ENCODE measurements around the gene FKBP5. TPM values are rescaled to one million over a fixed set of nuclear protein-coding genes. Genes with fewer than 3 reads are reported as not detected.

Gene FKBP5
- total and polyA plus RNA-seq, 12 donors: 19.7 to 234 (median 119) TPM

GRCh38 chr6:35681298-35681697, 7.4 kb downstream of the FKBP5 start:
- no peak for TF ChIP-seq POLR2A (IDR thresholded peaks at IDR 0.05)
- TF ChIP-seq CTCF (IDR thresholded peaks at IDR 0.05): no peak
- 74 to 88% (median 79%) methylated on average over 1 of the region's 1 CpG for WGBS, 4 donors
- DNase-seq: no peak
- Histone ChIP-seq H3K27me3 (no peaks in the 10 kb centered on the region), H3K4me3 (peak overlapping the region in 1 of 4 donors; percentile 19), H3K27ac (peak overlapping the region in 1 of 5 donors; percentile 0), H3K4me1 (replicated peaks in 1 of 2) (peaks cover 15 to 80% of the 10 kb centered on the region in 2 donors), H3K36me3 (replicated peaks in 1 of 2) (no peaks in the 10 kb centered on the region), H3K9me3 (replicated peaks in 1 of 3) (no peaks in the 10 kb centered on the region)
- intact Hi-C loops (cut with DNase I): loop anchor here in 1 of 2 donors (10.0 kb wide), 1 partner anchor 96 kb away; no protein-coding TSS in a partner anchor

GRCh38 chr6:35679399-35679798, 9.3 kb downstream of the FKBP5 start:
- no peaks in the 10 kb centered on the region for H3K36me3 ChIP-seq (replicated peaks in 1 of 2)
- WGBS, 4 donors: 93 to 98% (median 96%) methylated on average over 1 of the region's 1 CpG

GRCh38 chr6:35678814-35679213, 9.9 kb downstream of the FKBP5 start:
- 90 to 96% (median 93%) methylated on average over 1 of the region's 1 CpG for WGBS, 4 donors
- Histone ChIP-seq H3K9me3 (replicated peaks in 1 of 3) (no peaks in the 10 kb centered on the region), H3K27me3 (no peaks in the 10 kb centered on the region)

More at GRCh38 chr6:35679399-35679798, 9.3 kb downstream of the FKBP5 start:
- H3K27ac ChIP-seq: no peak overlapping the region
- intact Hi-C loops (cut with DNase I): no loop called here
- no peak for DNase-seq
- no peaks in the 10 kb centered on the region for H3K9me3 ChIP-seq (replicated peaks in 1 of 3)
- H3K27me3 ChIP-seq: no peaks in the 10 kb centered on the region
- peaks cover 21 to 88% of the 10 kb centered on the region in 2 donors for H3K4me1 ChIP-seq (replicated peaks in 1 of 2)
- H3K4me3 ChIP-seq: no peak overlapping the region
- no peak for TF ChIP-seq POLR2A (IDR thresholded peaks at IDR 0.05)

GRCh38 chr6:35678021-35678654, 10.6 kb downstream of the FKBP5 start:
- intact Hi-C loops (cut with DNase I): no loop called here
- no peaks in the 10 kb centered on the region for H3K36me3 ChIP-seq (replicated peaks in 1 of 2)
- H3K4me3 ChIP-seq: no peak overlapping the region
- H3K27ac ChIP-seq: peak overlapping the region in 3 of 5 donors; percentile 7 to 53 (median 22)
- H3K4me1 ChIP-seq (replicated peaks in 1 of 2): peaks cover 23 to 93% of the 10 kb centered on the region in 2 donors
- H3K27me3 ChIP-seq: no peaks in the 10 kb centered on the region
- TF ChIP-seq CTCF (IDR thresholded peaks at IDR 0.05): no peak
- TF ChIP-seq POLR2A (IDR thresholded peaks at IDR 0.05): no peak
- DNase-seq: no peak
- H3K9me3 ChIP-seq (replicated peaks in 1 of 3): no peaks in the 10 kb centered on the region
- 64 to 76% (median 70%) methylated on average over 4 of the region's 4 CpGs for WGBS, 4 donors

More at GRCh38 chr6:35678814-35679213, 9.9 kb downstream of the FKBP5 start:
- Histone ChIP-seq H3K4me1 (replicated peaks in 1 of 2) (peaks cover 21 to 88% of the 10 kb centered on the region in 2 donors), H3K36me3 (replicated peaks in 1 of 2) (no peaks in the 10 kb centered on the region), H3K27ac (peak overlapping the region in 1 of 5 donors; percentile 53), H3K4me3 (no peak overlapping the region)
- TF ChIP-seq POLR2A (IDR thresholded peaks at IDR 0.05) (no peak), CTCF (IDR thresholded peaks at IDR 0.05) (no peak)
- DNase-seq: no peak
- intact Hi-C loops (cut with DNase I): no loop called here

- Histone ChIP-seq H3K4me1 (replicated peaks in 1 of 2) (peaks cover 23 to 90% of the 10 kb centered on the region in 2 donors), H3K27ac (peak overlapping the region in 1 of 5 donors; percentile 53), H3K4me3 (no peak overlapping the region), H3K36me3 (replicated peaks in 1 of 2) (no peaks in the 10 kb centered on the region), H3K27me3 (no peaks in the 10 kb centered on the region), H3K9me3 (replicated peaks in 1 of 3) (no peaks in the 10 kb centered on the region)
- no peak for DNase-seq
- intact Hi-C loops (cut with DNase I): no loop called here
- 85 to 95% (median 89%) methylated on average over 2 of the region's 2 CpGs for WGBS, 4 donors
- TF ChIP-seq CTCF (IDR thresholded peaks at IDR 0.05): no peak
- no peak for TF ChIP-seq POLR2A (IDR thresholded peaks at IDR 0.05)
These were observed 11.3 kb downstream of the FKBP5 start for GRCh38 chr6:35677456-35677855.

Data from adrenal gland (tissue), 12 donors.